GM20431 (cell line): ENCODE data around the gene SSTR4.
"Not testable (repeated sequence)": the region's sequence is repeated elsewhere in the genome, so short reads cannot be mapped to it uniquely, and the experiment has no call there.

Source experiments
- in situ Hi-C: fragments of 300-500 bp; cut with MseI, MboI; formaldehyde crosslinking; loops from one replicate; pipeline ENCODE4 v1.15.0; 2020; ENCODE audit warnings: low sequenced_read_pairs; ENCODE audit not compliant: unreplicated experiment

The SSTR4 gene

GRCh38 chr20:23017516-23017915 is 17.6 kb upstream of the SSTR4 start:
- in situ Hi-C loops = no loop called here

GRCh38 chr20:23018432-23018831 is 16.7 kb upstream of the SSTR4 start:
- in situ Hi-C loops = no loop called here

- in situ Hi-C loops = no loop called here
Observed at GRCh38 chr20:23018941-23019340, 16.2 kb upstream of the SSTR4 start.

- in situ Hi-C loops = no loop called here
Observed at GRCh38 chr20:23019403-23019802, 15.7 kb upstream of the SSTR4 start.

GRCh38 chr20:23020230-23021018 is 14.7 kb upstream of the SSTR4 start:
- in situ Hi-C loops = no loop called here

GRCh38 chr20:23021541-23021940 is 13.6 kb upstream of the SSTR4 start:
- in situ Hi-C loops = no loop called here

DNA sequence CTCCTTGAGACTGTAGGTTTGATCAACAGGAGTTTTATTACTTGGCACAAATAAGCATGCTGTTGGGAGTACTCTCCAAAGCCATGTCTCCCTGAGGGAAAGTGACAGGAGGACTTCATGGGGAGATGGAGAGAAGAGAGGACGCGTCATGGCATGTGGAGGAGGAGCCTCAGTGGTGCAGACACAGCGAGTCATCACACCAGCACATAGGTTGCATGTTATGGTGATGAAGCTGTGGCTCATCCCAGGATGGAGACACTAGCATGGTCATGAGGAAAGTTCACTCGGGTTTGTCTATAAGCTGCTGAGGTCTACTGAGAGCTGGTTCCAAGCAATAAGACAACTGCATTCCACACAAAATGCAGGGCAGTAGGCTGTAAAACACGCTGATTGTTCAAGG is 13.2 kb upstream of the SSTR4 start:
- in situ Hi-C loops = no loop called here

- in situ Hi-C loops = no loop called here
Observed at GRCh38 chr20:23022849-23023248, 12.3 kb upstream of the SSTR4 start.

- in situ Hi-C loops = no loop called here
Observed at GRCh38 chr20:23023621-23024177, 11.4 kb upstream of the SSTR4 start.

- in situ Hi-C loops = no loop called here
Observed at GRCh38 chr20:23024701-23025100, 10.4 kb upstream of the SSTR4 start.

DNA sequence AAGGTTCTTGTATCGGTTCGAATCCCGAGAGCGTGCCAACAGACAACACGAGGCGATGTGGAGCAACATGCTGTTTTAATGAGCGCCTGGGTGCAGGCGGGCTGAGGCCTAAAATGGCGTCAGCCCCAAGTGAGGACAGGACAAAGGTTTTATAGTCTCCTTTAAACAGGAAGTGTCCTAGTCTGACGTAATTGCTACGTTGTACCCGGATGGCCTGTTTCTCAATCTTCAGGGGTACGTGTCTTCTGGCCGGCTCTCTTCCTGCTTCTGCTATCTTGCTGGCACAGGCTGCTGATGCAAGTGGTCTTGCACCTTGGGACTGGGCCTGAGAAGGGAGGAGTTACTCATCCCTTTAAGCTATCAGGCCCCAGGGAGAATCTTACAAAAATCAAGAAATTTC is 9.6 kb upstream of the SSTR4 start:
- in situ Hi-C loops = not testable (repeated sequence)

- in situ Hi-C loops = no loop called here
Observed at GRCh38 chr20:23027721-23028120, 7.4 kb upstream of the SSTR4 start.

DNA sequence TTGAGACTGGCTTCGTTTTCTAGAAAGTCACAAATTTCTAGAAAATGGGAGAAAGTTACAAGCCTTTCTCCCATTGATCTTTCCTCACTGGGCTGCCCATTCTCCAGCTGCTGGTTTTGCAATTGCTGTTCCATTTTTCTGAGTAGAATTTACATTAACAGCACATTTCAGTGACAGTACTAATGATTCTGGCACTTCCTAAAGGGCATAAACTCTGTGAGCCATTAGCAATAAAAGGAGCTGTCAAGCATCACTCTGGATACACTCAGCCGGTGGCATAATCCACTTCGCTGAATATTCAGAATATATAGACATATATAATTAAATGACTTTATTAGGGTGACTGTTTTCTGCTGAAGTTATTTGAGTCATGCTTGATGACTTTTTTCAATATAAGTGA is 6.7 kb upstream of the SSTR4 start:
- in situ Hi-C loops = no loop called here

DNA sequence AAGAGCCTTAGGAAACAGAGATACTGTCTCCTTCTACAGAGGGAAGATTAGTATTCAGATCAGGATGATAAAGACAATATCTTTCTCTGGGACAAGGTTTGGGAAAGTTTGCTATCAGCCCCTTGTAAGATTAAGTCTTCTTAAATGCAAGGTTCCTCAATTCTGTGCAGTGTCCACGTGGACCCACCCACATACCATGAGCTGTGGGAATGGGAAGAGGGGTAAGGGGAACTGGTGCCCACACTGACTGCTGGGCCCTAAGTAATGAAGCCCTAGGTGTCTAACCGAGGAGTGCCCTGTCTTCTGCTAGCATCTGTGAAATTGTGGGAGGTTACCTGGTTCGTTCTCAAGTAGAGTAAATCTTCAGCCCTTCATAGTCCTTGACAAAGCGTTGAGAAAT is 5.8 kb upstream of the SSTR4 start:
- in situ Hi-C loops = no loop called here

DNA sequence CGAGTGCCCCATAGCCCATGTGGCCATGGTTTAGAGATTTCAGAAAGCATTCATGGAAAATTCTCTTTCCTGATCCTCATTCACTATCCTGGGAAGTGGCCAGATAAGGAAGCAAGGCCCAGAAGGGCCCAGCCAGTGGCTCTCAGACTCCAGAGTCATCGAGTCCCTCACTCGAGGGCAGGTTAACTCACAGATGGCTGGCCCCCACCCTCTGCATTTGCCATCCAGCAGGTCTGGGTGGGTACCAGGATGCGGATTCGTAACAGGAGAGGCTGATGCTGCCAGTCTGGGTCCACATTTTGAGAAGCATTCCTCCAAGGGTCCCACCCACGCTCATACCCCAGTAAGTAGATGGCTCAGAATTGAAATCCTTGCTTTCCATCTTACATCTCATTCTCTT is 3.8 kb upstream of the SSTR4 start:
- in situ Hi-C loops = no loop called here

GRCh38 chr20:23032056-23032749 is 2.9 kb upstream of the SSTR4 start:
- in situ Hi-C loops = no loop called here

- in situ Hi-C loops = no loop called here
Observed at GRCh38 chr20:23032750-23033078, 2.4 kb upstream of the SSTR4 start.

GRCh38 chr20:23033918-23034317 is 1.2 kb upstream of the SSTR4 start:
- in situ Hi-C loops = no loop called here

- in situ Hi-C loops = no loop called here
Observed at GRCh38 chr20:23035731-23036130, 619 bp downstream of the SSTR4 start.

- in situ Hi-C loops = no loop called here
Observed at GRCh38 chr20:23036371-23036770, 1.3 kb downstream of the SSTR4 start.

DNA sequence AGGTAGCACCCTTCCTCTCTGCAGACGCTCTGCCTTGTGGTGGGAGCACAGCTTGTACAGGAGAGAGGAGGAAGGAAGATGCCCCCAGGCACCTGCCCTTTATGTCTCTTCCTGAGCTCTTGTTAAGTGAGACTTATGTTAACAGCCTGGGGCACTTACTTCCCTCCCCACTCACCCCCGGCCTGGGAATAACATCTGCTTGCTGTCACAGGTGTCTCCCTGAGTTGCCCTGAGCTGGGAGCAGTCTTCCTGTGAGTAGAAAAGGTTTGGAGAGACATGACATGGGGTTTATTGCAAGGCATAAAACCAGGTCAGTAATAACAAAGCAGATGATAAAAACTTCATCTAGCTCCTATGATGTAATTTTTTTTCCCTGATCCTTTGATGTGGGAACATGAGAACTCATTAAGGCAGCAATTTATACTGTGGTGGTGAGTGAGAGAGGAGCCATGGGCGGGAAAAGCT is 1.9 kb downstream of the SSTR4 start:
- in situ Hi-C loops = no loop called here
